H9 (cell line): ENCODE measurements around the gene NIPSNAP3A. TPM values are rescaled to one million over a fixed set of nuclear protein-coding genes. Genes with fewer than 3 reads are reported as not detected.

Experiments used
- DNase-seq: peaks from one replicate; pipeline ENCODE4 v3.0.0-alpha.2; 2017
- H2AFZ ChIP-seq: one replicate; pipeline ENCODE4 v1.6.1; 2013; ENCODE audit warnings: mild to moderate bottlenecking, low read length, control low read depth, moderate library complexity
- H2AK5ac ChIP-seq: 2 replicates; pipeline ENCODE4 v1.6.1; 2013; ENCODE audit warnings: low read length, control low read depth, mixed read lengths; ENCODE audit not compliant: insufficient read length
- H2BK120ac ChIP-seq: one replicate; pipeline ENCODE4 v1.6.1; 2013; ENCODE audit warnings: low read depth, mild to moderate bottlenecking, low read length, control low read depth, inconsistent platforms; ENCODE audit not compliant: poor library complexity, severe bottlenecking
- H2BK12ac ChIP-seq: 2 replicates; pipeline ENCODE4 v1.6.1; 2013; ENCODE audit warnings: low read length, control low read depth, mixed read lengths, low read depth; ENCODE audit not compliant: insufficient read length
- H2BK15ac ChIP-seq: 2 replicates; pipeline ENCODE4 v1.6.1; 2013; ENCODE audit warnings: low read depth, low read length, control low read depth
- H2BK20ac ChIP-seq: one replicate; pipeline ENCODE4 v1.6.1; 2013; ENCODE audit warnings: low read depth, mild to moderate bottlenecking, low read length, control low read depth, inconsistent platforms; ENCODE audit not compliant: poor library complexity, severe bottlenecking
- H2BK5ac ChIP-seq: 2 replicates; pipeline ENCODE4 v1.6.1; 2013; ENCODE audit warnings: low read length, control low read depth, mixed read lengths; ENCODE audit not compliant: insufficient read length
- H3K14ac ChIP-seq: 2 replicates; pipeline ENCODE4 v1.6.1; 2013; ENCODE audit warnings: low read length, control low read depth; ENCODE audit not compliant: insufficient read depth
- H3K18ac ChIP-seq: 2 replicates; pipeline ENCODE4 v1.6.1; 2013; ENCODE audit warnings: low read depth, mild to moderate bottlenecking, mixed read lengths, low read length, control low read depth; ENCODE audit not compliant: insufficient read length
- H3K23ac ChIP-seq: 2 replicates; pipeline ENCODE4 v1.6.1; 2013; ENCODE audit warnings: low read length, control low read depth, mixed read lengths, low read depth; ENCODE audit not compliant: insufficient read length
- H3K23me2 ChIP-seq: 2 replicates; pipeline ENCODE4 v1.6.1; 2013; ENCODE audit warnings: low read depth, mild to moderate bottlenecking, mixed read lengths, low read length, control low read depth; ENCODE audit not compliant: insufficient read length, poor library complexity, severe bottlenecking
- H3K27ac ChIP-seq: 2 replicates; pipeline ENCODE4 v1.5.1; 2013; ENCODE audit warnings: low read length, control low read depth, mixed read lengths, low read depth; ENCODE audit not compliant: insufficient read length
- H3K27me3 ChIP-seq: 2 replicates; pipeline ENCODE4 v1.6.1; 2013; ENCODE audit warnings: low read length, control low read depth, inconsistent platforms; ENCODE audit not compliant: insufficient read depth
- H3K4ac ChIP-seq: 2 replicates; pipeline ENCODE4 v1.6.1; 2013; ENCODE audit warnings: low read depth, mild to moderate bottlenecking, control low read depth, inconsistent platforms, low read length, moderate library complexity
- H3K4me1 ChIP-seq: 2 replicates; pipeline ENCODE4 v1.6.1; 2013; ENCODE audit warnings: low read length, control low read depth, inconsistent platforms; ENCODE audit not compliant: insufficient read depth
- H3K4me2 ChIP-seq: 2 replicates; pipeline ENCODE4 v1.6.1; 2013; ENCODE audit warnings: low read length, control low read depth, mixed read lengths; ENCODE audit not compliant: insufficient read length, insufficient read depth
- H3K56ac ChIP-seq: 2 replicates; pipeline ENCODE4 v1.6.1; 2013; ENCODE audit warnings: low read depth, mild to moderate bottlenecking, mixed read lengths, low read length, control low read depth; ENCODE audit not compliant: insufficient read length
- H3K79me1 ChIP-seq: 2 replicates; pipeline ENCODE4 v1.6.1; 2013; ENCODE audit warnings: low read depth, mild to moderate bottlenecking, moderate library complexity, low read length, control low read depth, inconsistent platforms; ENCODE audit not compliant: insufficient read depth, poor library complexity, severe bottlenecking
- H3K79me2 ChIP-seq: 2 replicates; pipeline ENCODE4 v1.6.1; 2013; ENCODE audit warnings: low read length, control low read depth, inconsistent platforms; ENCODE audit not compliant: insufficient read depth
- H3K9ac ChIP-seq: 2 replicates; pipeline ENCODE4 v1.6.1; 2013; ENCODE audit warnings: low read length, control low read depth, mixed read lengths; ENCODE audit not compliant: insufficient read length; ENCODE audit errors: extremely low read depth
- H3K9me3 ChIP-seq: one replicate; pipeline ENCODE4 v1.6.1; 2013; ENCODE audit warnings: low read depth, low read length, inconsistent platforms; ENCODE audit not compliant: control insufficient read depth
- H3T11ph ChIP-seq: one replicate; pipeline ENCODE4 v1.6.1; 2013; ENCODE audit warnings: mild to moderate bottlenecking, low read length, control low read depth, inconsistent platforms
- H4K20me1 ChIP-seq: one replicate; pipeline ENCODE4 v1.6.1; 2013; ENCODE audit not compliant: control insufficient read depth, insufficient read length, insufficient read depth
- H4K5ac ChIP-seq: 2 replicates; pipeline ENCODE4 v1.6.1; 2013; ENCODE audit warnings: low read depth, mild to moderate bottlenecking, mixed read lengths, low read length, control low read depth; ENCODE audit not compliant: insufficient read length
- H4K8ac ChIP-seq: replicated peaks from 2 replicates; pipeline ENCODE4 v1.6.1; 2013; ENCODE audit warnings: low read length, control low read depth, mixed read lengths, low read depth; ENCODE audit not compliant: insufficient read length
- H4K91ac ChIP-seq: 2 replicates; pipeline ENCODE4 v1.6.1; 2013; ENCODE audit warnings: low read depth, mild to moderate bottlenecking, moderate library complexity, mixed read lengths, low read length, control low read depth; ENCODE audit not compliant: insufficient read length
- H3K27ac Mint-ChIP-seq, 3 experiments: 2 replicates in 2 of 3; 3 replicates in 1 of 3; pipeline ENCODE4 v1.8.0; 2020 to 2021; ENCODE audit warnings: mixed read lengths in 3 of 3, mild to moderate bottlenecking in 1 of 3, moderate library complexity in 1 of 3
- H3K27me3 Mint-ChIP-seq: 2 replicates; pipeline ENCODE4 v1.8.0; 2021; ENCODE audit warnings: low read depth, mild to moderate bottlenecking, moderate library complexity, mixed read lengths
- H3K36me3 Mint-ChIP-seq, 3 experiments: 2 replicates in 2 of 3; 3 replicates in 1 of 3; pipeline ENCODE4 v1.8.0; 2020 to 2021; ENCODE audit warnings: low read depth in 3 of 3, mixed read lengths in 3 of 3; ENCODE audit not compliant: insufficient read depth in 1 of 3
- H3K4me1 Mint-ChIP-seq, 2 experiments: 2 replicates each; pipeline ENCODE4 v1.8.0; 2020; ENCODE audit warnings: mixed read lengths in 2 of 2
- H3K4me3 Mint-ChIP-seq, 2 experiments: 2 replicates in 1 of 2; 3 replicates in 1 of 2; pipeline ENCODE4 v1.8.0; 2020 to 2021; ENCODE audit warnings: mild to moderate bottlenecking in 2 of 2, mixed read lengths in 2 of 2, moderate library complexity in 1 of 2
- H3K9me3 Mint-ChIP-seq, 2 experiments: 2 replicates in 1 of 2; 3 replicates in 1 of 2; pipeline ENCODE4 v1.8.0; 2020; ENCODE audit warnings: mild to moderate bottlenecking in 2 of 2, mixed read lengths in 2 of 2, moderate library complexity in 1 of 2
- WGBS: extraction: QIAGEN DNeasy Blood & Tissue Kit; methylation state at CpG from one replicate; pipeline ENCODE4 v1.1.7; 2013; ENCODE audit warnings: missing lambda C conversion rate, low lambda C conversion rate, mixed read lengths; ENCODE audit not compliant: insufficient read length; ENCODE audit errors: extremely low coverage; 5-methylcytosine and 5-hydroxymethylcytosine counted together
- total RNA-seq: library from RNA; stranded (reverse); gene quantifications from 2 replicates; pipeline ENCODE4 v1.2.1, GENCODE V29; 2021
- TF ChIP-seq, protein P1 (sequence below): fragments of 200-600 bp; sonication (generic); conservative IDR thresholded peaks from 3 replicates; pipeline ENCODE4 v1.8.0; 2021; ENCODE audit warnings: antibody characterized with exemption, mild to moderate bottlenecking

The NIPSNAP3A gene
- total RNA-seq, 1 experiment from 2014 or later, result 13.9 TPM

DNA sequence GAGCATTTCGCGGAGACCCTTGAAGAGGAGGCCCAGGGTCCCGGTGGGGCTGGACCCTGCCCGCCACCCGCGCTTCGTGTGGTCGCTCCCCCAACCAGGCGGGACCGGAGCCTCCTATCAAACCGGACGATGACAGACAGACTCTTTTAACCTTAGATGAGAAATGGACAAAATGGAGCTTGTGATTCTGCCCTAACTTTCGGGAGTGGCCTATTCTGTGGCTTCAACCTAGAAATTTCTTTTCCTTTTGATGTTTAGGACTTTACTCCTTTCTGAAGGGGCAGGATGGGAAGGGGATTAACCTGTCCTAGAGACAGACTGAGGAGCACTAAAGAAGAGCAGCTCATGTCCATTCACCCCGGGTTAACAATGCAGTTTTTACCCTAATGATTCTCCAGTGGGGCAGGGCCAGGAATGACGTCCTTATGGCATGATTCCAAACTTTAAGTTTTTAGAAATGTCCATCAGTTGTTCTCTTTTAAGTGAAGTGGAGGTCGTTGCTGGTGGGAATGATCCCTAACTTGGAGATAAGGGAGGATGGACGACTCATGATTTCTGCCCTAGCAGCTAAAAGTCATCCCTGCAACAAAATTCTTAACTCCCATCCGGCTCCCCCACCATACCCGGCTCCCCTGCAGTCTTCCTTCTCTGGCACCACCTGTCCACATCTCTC lies 1.0 kb downstream of the NIPSNAP3A start:
- no peak overlapping the region for H3K4ac ChIP-seq
- peak overlapping the region; percentile 31 for H3K9ac ChIP-seq
- no peak overlapping the region for H2BK12ac ChIP-seq
- H3K27ac Mint-ChIP-seq, result 0 out of 7 replicates have a peak overlapping the region, but pooled peaks of 1 of the 3 experiments have one; percentile 64
- H2BK15ac ChIP-seq, result no peak overlapping the region
- no peak overlapping the region for H2BK20ac ChIP-seq
- peak overlapping the region; percentile 80 to 92 for H3K4me3 Mint-ChIP-seq
- peaks cover 17 to 25% of the 10 kb centered on the region in 2 experiments for H3K4me1 Mint-ChIP-seq
- no peaks in the 10 kb centered on the region for H3K27me3 ChIP-seq
- DNase-seq, result no peak
- whole genome bisulfite sequencing, result no CpG with 5 or more reads among the region's 19 CpGs
- no peak overlapping the region for H4K91ac ChIP-seq
- H3K23ac ChIP-seq, result no peak overlapping the region
- H3K36me3 Mint-ChIP-seq, result no peaks in the 10 kb centered on the region
- no peaks in the 10 kb centered on the region for H3K9me3 Mint-ChIP-seq
- H3K4me2 ChIP-seq, result peak overlapping the region; percentile 44
- no peaks in the 10 kb centered on the region for H3K79me1 ChIP-seq
- H3K4me1 ChIP-seq, result no peaks in the 10 kb centered on the region
- H3T11ph ChIP-seq, result no peak overlapping the region
- no peak overlapping the region for H2AFZ ChIP-seq
- H3K79me2 ChIP-seq, result no peaks in the 10 kb centered on the region
- H2AK5ac ChIP-seq, result no peak overlapping the region
- no peak overlapping the region for H3K27ac ChIP-seq
- H3K23me2 ChIP-seq, result peaks cover 7% of the 10 kb centered on the region
- no peak overlapping the region for H4K8ac ChIP-seq
- H3K18ac ChIP-seq, result no peak overlapping the region
- H3K9me3 ChIP-seq, result no peaks in the 10 kb centered on the region
- H4K20me1 ChIP-seq, result no peaks in the 10 kb centered on the region
- TF ChIP-seq, protein P1, sequence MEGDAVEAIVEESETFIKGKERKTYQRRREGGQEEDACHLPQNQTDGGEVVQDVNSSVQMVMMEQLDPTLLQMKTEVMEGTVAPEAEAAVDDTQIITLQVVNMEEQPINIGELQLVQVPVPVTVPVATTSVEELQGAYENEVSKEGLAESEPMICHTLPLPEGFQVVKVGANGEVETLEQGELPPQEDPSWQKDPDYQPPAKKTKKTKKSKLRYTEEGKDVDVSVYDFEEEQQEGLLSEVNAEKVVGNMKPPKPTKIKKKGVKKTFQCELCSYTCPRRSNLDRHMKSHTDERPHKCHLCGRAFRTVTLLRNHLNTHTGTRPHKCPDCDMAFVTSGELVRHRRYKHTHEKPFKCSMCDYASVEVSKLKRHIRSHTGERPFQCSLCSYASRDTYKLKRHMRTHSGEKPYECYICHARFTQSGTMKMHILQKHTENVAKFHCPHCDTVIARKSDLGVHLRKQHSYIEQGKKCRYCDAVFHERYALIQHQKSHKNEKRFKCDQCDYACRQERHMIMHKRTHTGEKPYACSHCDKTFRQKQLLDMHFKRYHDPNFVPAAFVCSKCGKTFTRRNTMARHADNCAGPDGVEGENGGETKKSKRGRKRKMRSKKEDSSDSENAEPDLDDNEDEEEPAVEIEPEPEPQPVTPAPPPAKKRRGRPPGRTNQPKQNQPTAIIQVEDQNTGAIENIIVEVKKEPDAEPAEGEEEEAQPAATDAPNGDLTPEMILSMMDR, result no peak
- no peak overlapping the region for H3K56ac ChIP-seq
- H4K5ac ChIP-seq, result no peak overlapping the region
- no peaks in the 10 kb centered on the region for H3K27me3 Mint-ChIP-seq
- H2BK120ac ChIP-seq, result no peak overlapping the region
- H2BK5ac ChIP-seq, result no peak overlapping the region
- 0 out of 2 replicates have a peak overlapping the region, but pooled peaks have one; percentile 27 for H3K14ac ChIP-seq
